Rectal smooth muscle tissue (tissue), 1 donor: ENCODE data around the gene ASTL.
"Not testable (repeated sequence)": the region's sequence is repeated elsewhere in the genome, so short reads cannot be mapped to it uniquely, and the experiment has no call there.

Source experiments
- H3K27ac ChIP-seq: one replicate; pipeline ENCODE4 v1.7.0; 2013; ENCODE audit warnings: low read depth, low read length, inconsistent platforms
- H3K27me3 ChIP-seq: one replicate; pipeline ENCODE4 v1.7.0; 2013; ENCODE audit warnings: low read length; ENCODE audit not compliant: control insufficient read depth, insufficient read depth
- H3K36me3 ChIP-seq: one replicate; pipeline ENCODE4 v1.7.0; 2013; ENCODE audit warnings: low read length; ENCODE audit not compliant: control insufficient read depth, insufficient read depth
- H3K4me1 ChIP-seq: one replicate; pipeline ENCODE4 v1.7.0; 2013; ENCODE audit warnings: low read length; ENCODE audit not compliant: control insufficient read depth, insufficient read depth
- H3K4me3 ChIP-seq: one replicate; pipeline ENCODE4 v1.7.0; 2013; ENCODE audit warnings: low read length
- H3K9ac ChIP-seq: one replicate; pipeline ENCODE4 v1.7.0; 2013; ENCODE audit warnings: low read length

The ASTL gene

DNA sequence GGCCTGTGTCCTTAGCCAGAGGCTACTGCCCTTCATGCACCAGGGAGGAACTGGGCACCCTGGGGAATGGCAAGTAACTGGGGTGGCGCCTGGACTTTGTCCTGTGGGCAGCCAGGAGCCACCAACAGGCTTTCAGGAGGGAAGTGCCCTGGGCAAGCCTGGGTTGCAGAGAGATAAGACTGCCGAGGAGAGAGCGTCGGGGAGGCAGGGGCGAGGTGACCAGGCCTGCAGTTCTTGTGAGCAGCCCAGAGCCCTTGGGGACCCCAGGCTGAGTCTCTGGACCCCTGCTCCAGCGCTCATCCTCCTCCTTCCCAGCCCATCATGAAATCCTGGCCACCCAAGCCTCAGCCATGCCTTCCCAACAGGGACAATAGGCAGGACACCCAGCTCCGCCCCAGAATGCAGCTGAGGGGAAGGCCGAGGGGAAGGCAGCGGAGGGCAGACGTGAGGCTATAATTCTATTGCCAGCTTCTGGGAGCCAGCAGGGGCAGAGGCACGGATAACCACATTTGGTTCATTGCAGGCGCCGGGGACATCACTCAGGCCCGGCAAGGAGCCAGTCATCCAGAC lies 47.1 kb downstream of the ASTL start:
- H3K36me3 ChIP-seq = no peaks in the 10 kb centered on the region
- H3K27me3 ChIP-seq = no peaks in the 10 kb centered on the region
- H3K4me3 ChIP-seq = no peak overlapping the region
- H3K9ac ChIP-seq = no peak overlapping the region
- H3K4me1 ChIP-seq = no peaks in the 10 kb centered on the region
- no peak overlapping the region for H3K27ac ChIP-seq

- H3K36me3 ChIP-seq = no peaks in the 10 kb centered on the region
- H3K4me3 ChIP-seq = no peak overlapping the region
- no peak overlapping the region for H3K27ac ChIP-seq
- H3K4me1 ChIP-seq = no peaks in the 10 kb centered on the region
- no peak overlapping the region for H3K9ac ChIP-seq
- H3K27me3 ChIP-seq = no peaks in the 10 kb centered on the region
Measured at GRCh38 chr2:96090196-96090926, 47.9 kb downstream of the ASTL start.

DNA sequence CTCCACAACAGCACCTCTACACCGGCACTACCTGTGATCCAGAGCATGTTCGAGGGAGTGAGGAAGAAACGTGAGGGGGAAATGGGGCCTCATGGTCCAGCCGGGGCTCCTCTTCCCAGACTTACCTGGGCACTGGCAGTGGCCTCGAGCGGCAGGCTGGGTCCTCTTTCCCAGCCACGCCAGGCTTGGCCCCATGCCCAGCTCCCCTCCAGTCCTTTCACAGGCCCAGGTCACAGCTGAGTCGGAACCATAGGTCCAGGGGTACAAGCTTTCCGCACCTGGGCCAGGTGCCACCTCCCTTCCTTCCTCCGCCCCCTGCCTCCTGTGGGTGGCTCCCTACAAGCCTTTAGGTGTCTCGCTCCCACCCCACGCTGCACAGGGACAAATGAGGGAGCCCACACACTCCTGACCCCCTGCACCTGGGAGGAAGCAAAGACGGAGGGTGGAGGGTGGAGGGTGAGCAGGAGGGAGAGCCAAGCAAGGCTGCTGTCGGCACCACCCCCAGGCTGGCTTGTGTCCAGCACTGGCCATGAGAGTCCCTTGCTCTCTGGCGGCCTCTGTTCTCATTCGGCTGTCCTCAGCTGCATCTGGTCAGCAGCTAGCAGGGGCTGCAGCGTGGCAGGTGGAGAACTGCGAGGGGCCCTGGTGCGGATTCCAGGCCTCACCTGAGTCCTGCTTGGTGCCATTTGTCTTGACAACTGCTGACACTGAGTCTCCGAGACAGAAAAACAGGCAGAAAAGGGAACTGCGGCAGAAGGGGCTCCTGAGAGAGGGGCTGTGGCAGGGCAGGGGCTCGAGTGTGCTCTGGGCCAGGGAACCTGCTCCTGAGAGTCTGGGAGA lies 48.7 kb downstream of the ASTL start:
- no peak overlapping the region for H3K4me3 ChIP-seq
- H3K36me3 ChIP-seq = no peaks in the 10 kb centered on the region
- no peak overlapping the region for H3K27ac ChIP-seq
- H3K27me3 ChIP-seq = no peaks in the 10 kb centered on the region
- no peak overlapping the region for H3K9ac ChIP-seq
- H3K4me1 ChIP-seq = no peaks in the 10 kb centered on the region

DNA sequence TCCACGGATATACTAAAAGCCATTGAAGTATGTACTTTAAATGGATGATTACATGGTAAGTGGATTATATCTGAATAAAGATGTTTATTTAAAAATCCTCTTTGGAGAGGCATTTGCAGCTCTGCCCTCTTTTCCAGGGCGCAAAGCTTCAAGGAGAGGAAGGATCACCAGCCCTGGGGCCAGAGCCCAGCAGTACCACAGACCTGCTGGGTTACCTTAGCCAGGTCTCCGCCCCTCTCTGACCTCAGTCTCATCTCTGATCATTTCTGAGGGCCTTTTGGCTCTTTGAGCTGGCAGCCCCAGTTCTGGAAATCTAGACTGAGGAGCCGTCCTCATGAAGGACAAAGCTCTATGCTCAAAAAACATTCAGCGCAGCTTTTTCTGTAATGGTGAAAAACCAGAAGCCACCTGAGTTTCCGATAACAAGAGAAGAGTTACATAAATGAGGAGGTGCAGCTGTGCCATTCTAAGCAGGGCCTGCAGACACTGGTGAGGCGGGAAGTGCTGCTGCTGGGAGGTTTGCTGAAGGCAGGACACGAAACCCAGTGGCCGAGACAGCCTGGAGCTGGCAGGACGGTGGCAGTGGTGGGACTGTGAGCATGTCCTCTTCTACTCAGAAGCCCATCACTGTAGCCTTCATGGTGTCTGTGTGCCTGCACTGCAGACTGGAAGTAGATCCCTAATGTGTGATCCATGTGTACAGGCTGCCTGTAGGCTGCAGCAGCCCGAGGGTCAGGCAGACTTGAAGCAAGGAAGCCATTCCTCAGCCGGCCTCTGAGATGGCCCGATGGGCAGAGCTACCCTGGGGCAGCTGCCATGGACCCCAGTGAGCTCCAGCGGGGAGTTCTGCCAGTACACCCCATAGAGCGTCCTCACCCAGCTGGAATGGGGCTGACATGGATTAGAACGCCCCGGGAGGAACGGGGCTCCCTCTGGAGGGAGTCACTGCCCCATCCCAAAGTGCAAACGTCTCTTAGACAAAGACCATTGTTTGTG lies 49.7 kb downstream of the ASTL start:
- no peak overlapping the region for H3K9ac ChIP-seq
- H3K27ac ChIP-seq = no peak overlapping the region
- H3K36me3 ChIP-seq = no peaks in the 10 kb centered on the region
- no peaks in the 10 kb centered on the region for H3K4me1 ChIP-seq
- no peaks in the 10 kb centered on the region for H3K27me3 ChIP-seq
- no peak overlapping the region for H3K4me3 ChIP-seq

- H3K4me1 ChIP-seq = no peaks in the 10 kb centered on the region
- H3K27ac ChIP-seq = no peak overlapping the region
- no peak overlapping the region for H3K4me3 ChIP-seq
- no peaks in the 10 kb centered on the region for H3K27me3 ChIP-seq
- no peak overlapping the region for H3K9ac ChIP-seq
- H3K36me3 ChIP-seq = no peaks in the 10 kb centered on the region
Measured at GRCh38 chr2:96087130-96087529, 51.2 kb downstream of the ASTL start.

GRCh38 chr2:96085541-96086355 lies 52.6 kb downstream of the ASTL start:
- Histone ChIP-seq H3K4me3 (no peak overlapping the region), H3K4me1 (no peaks in the 10 kb centered on the region), H3K36me3 (no peaks in the 10 kb centered on the region), H3K9ac (no peak overlapping the region), H3K27me3 (no peaks in the 10 kb centered on the region), H3K27ac (no peak overlapping the region)

DNA sequence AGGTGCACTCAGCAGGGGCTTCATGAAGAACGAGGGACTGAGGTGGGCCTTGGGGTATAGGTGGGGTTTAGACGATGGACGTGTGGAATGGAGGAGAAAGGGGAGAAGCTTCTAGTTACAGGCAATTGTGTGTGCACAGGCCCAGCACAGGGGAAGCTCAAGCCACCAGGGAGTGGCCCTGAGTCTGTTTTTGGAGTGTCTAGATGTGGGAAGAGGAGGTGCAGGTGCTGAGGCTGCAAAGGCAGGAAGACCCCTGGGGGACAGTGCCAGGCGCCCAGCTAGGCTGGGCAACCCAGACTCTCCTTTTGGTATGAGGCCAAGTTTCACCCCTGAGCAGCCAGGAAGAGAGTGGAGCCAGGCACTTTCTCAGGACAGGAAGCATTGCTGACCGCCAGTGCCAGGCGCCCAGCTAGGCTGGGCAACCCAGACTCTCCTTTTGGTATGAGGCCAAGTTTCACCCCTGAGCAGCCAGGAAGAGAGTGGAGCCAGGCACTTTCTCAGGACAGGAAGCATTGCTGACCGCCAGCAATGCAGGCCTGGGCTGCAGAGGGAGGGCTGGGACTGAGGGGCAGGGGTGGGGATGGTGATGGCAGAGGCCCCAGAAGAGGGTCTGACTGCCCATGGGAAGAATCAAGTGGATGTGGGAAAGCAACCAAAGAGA lies 53.3 kb downstream of the ASTL start:
- not testable (repeated sequence) for H3K36me3 ChIP-seq, H3K9ac ChIP-seq, H3K27me3 ChIP-seq, H3K4me1 ChIP-seq, H3K4me3 ChIP-seq, H3K27ac ChIP-seq

DNA sequence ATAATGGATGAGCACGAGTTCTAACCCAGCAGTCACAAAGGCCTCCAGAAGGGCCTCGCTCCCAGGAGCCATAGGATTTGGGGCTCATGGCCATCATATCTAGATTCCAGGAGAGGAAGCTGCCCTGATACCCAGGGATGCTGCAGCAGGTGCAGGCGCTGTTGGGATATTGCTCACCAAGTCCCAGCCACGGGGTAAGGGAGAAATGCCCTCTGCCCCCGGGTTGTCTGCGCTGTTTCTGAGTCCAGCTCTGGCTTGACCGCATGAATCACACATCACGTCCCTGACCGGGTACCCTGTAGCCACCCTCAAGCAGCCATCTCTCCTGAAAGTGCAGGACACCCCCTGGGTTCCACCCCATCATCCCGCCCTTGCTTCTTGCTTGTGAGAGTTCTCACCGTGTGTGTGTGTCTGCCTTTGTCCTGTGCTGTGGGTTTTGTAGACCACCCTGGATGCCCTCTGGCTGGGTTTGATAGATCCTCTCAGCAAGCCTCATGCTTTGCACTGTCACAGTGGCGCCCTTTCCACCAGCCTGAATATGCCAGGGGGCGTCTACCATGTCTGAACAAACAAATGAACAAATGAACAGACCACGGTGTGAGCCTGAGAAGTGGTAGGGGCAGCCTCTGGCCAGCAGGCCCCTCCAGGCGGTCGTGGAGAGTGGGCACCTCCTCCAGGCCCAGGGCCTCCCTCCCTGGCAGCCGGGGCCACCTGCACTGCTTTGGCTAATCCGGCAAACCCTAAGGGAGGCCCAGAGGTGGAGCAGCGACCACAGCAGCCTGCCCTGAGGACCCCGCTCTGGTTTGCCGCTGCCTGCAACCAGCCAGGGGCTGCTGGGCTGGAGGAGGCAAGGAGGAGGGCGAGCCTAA lies 54.1 kb downstream of the ASTL start:
- Histone ChIP-seq H3K4me3 (no peak overlapping the region), H3K27me3 (no peaks in the 10 kb centered on the region), H3K4me1 (no peaks in the 10 kb centered on the region), H3K9ac (no peak overlapping the region), H3K36me3 (no peaks in the 10 kb centered on the region), H3K27ac (no peak overlapping the region)

GRCh38 chr2:96083064-96083939 lies 55.0 kb downstream of the ASTL start:
- H3K4me1 ChIP-seq = no peaks in the 10 kb centered on the region
- no peaks in the 10 kb centered on the region for H3K36me3 ChIP-seq
- H3K9ac ChIP-seq = no peak overlapping the region
- no peaks in the 10 kb centered on the region for H3K27me3 ChIP-seq
- no peak overlapping the region for H3K4me3 ChIP-seq
- H3K27ac ChIP-seq = no peak overlapping the region
